ENCODE measurements around the gene SHMT2. TPM values are rescaled to one million over a fixed set of nuclear protein-coding genes. Genes with fewer than 3 reads are reported as not detected.

Gene SHMT2
- total and polyA plus RNA-seq, 9 of the 15 experiments (the other 6 are each of a cell fraction or from before 2014, with no cell fraction given), result 46.1 to 319 (median 115) TPM

DNA sequence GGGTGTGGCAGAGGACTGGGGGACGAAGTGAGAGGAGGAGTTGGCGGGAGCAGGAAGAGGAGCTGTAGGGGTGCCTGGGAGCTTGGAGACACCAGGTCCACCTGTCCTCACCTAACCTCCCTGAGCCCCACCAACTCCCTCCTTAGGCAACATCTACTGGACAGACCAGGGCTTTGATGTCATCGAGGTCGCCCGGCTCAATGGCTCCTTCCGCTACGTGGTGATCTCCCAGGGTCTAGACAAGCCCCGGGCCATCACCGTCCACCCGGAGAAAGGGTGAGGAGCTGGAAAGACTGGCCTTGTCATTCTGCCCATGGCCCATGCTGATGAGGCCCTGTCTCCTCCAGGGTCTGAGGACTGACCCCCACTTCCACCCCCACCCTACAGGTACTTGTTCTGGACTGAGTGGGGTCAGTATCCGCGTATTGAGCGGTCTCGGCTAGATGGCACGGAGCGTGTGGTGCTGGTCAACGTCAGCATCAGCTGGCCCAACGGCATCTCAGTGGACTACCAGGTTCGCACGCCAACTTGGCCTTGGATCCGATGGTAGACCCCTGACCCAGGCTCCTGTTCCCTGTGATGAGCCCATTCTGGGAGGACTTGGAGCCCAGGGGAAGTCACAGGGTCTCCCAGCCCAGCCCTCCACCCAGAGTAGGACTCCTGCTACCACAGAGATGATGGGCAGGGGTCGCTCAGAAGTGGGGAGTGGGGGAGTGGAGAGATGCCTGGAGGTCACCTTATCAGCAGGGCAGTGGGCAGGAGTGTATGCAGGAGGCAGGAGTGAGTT lies 45.4 kb upstream of the SHMT2 start:
- BruUV-seq (replicated peaks), result no TSS peak
- no peaks in the 10 kb centered on the region for H3K79me2 ChIP-seq (ENCODE audit: control insufficient read depth, insufficient read depth, low read length)
- no peak overlapping the region for H3K27ac ChIP-seq (ENCODE audit: extremely low read depth, low read depth, low read length)
- CTCF ChIA-PET (ENCODE audit: low intra/inter-chr PET ratio), result interaction anchor here (2.2 kb wide), 1 partner anchor 114 kb away, joined by 11 read pairs; no protein-coding TSS in a partner anchor
- no peak for FAIRE-seq
- WGBS (ENCODE audit: insufficient coverage, low coverage, missing lambda C conversion rate), result 13% methylated on average over 22 of the region's 22 CpGs
- peaks cover 14% of the 10 kb centered on the region for H4K20me1 ChIP-seq (replicated peaks; ENCODE audit: control insufficient read depth, insufficient read depth, low read length)
- no peak for DNase-seq (ENCODE audit: extremely low read depth in 1 of 4, low spot score in 3 of 4)
- peaks cover 0 to 32% of the 10 kb centered on the region in 2 experiments; a peak in 3 of 5 replicates for H3K4me1 ChIP-seq (replicated peaks in 1 of 2; ENCODE audit: control insufficient read depth in 2 of 2, insufficient read depth in 2 of 2, low read length in 2 of 2)
- POLR2A ChIA-PET, result interaction anchor here (0.5 to 1.3 kb wide), 5 partner anchors 24 to 1233 kb away, joined by 3 to 5 read pairs (median 4); partner anchors contain the start of gene NEMP1
- H3K27me3 ChIP-seq (ENCODE audit: control insufficient read depth in 2 of 2, insufficient read depth in 2 of 2, low read length in 2 of 2), result peaks cover 52 to 89% of the 10 kb centered on the region in 2 experiments
- no peak overlapping the region for H3K4me3 ChIP-seq
- in situ Hi-C loops (cut with MboI) (loop anchor here (5.0 to 10.0 kb wide), 2 partner anchors 347 to 429 kb away; partner anchors contain the start of gene PRIM1), intact Hi-C loops (cut with micrococcal nuclease) (loop anchor here (1.0 to 2.0 kb wide), 3 partner anchors 60 to 175 kb away; no protein-coding TSS in a partner anchor)
- no peak overlapping the region for H2AFZ ChIP-seq (ENCODE audit: low read depth, low read length)
- TF ChIP-seq XRCC3 (IDR thresholded peaks at IDR 0.05), result no peak
- no peak for TF ChIP-seq BRCA1 (IDR thresholded peaks at IDR 0.05)
- no peak for TF ChIP-seq BRCA1 (CRISPR knock-in tag; IDR thresholded peaks at IDR 0.05)
- no peak for TF ChIP-seq ETV5 (CRISPR knock-in tag; IDR thresholded peaks at IDR 0.05; ENCODE audit: low read depth)
- TF ChIP-seq HMGN3 (IDR thresholded peaks at IDR 0.05; ENCODE audit: borderline replicate concordance, extremely low read depth, insufficient read length, low read depth, low read length), result no peak
- H3K4me2 ChIP-seq (ENCODE audit: insufficient read depth, low read length), result no peak overlapping the region
- no peaks in the 10 kb centered on the region for H3K9me3 ChIP-seq (replicated peaks; ENCODE audit: control insufficient read depth, insufficient read depth, low read depth, low read length)
- peaks cover 2% of the 10 kb centered on the region for H3K9me1 ChIP-seq (ENCODE audit: control insufficient read depth, insufficient read depth, low read length)
- no peak for ATAC-seq
- no peak overlapping the region for H3K9ac ChIP-seq (ENCODE audit: insufficient read depth in 1 of 2, low read depth in 2 of 2, low read length in 2 of 2)
- no peaks in the 10 kb centered on the region for H3K36me3 ChIP-seq (ENCODE audit: control insufficient read depth, insufficient read depth, low read length)

Data from K562 (cell line).